ENCODE results near the gene MCUB. TPM values are rescaled to one million over a fixed set of nuclear protein-coding genes. Genes with fewer than 3 reads are reported as not detected.

MCUB gene, protein sequence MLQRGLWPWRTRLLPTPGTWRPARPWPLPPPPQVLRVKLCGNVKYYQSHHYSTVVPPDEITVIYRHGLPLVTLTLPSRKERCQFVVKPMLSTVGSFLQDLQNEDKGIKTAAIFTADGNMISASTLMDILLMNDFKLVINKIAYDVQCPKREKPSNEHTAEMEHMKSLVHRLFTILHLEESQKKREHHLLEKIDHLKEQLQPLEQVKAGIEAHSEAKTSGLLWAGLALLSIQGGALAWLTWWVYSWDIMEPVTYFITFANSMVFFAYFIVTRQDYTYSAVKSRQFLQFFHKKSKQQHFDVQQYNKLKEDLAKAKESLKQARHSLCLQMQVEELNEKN
- 10 to 100 TPM; 11.5 to 35.5 (median 22.3) TPM for total RNA-seq

DNA sequence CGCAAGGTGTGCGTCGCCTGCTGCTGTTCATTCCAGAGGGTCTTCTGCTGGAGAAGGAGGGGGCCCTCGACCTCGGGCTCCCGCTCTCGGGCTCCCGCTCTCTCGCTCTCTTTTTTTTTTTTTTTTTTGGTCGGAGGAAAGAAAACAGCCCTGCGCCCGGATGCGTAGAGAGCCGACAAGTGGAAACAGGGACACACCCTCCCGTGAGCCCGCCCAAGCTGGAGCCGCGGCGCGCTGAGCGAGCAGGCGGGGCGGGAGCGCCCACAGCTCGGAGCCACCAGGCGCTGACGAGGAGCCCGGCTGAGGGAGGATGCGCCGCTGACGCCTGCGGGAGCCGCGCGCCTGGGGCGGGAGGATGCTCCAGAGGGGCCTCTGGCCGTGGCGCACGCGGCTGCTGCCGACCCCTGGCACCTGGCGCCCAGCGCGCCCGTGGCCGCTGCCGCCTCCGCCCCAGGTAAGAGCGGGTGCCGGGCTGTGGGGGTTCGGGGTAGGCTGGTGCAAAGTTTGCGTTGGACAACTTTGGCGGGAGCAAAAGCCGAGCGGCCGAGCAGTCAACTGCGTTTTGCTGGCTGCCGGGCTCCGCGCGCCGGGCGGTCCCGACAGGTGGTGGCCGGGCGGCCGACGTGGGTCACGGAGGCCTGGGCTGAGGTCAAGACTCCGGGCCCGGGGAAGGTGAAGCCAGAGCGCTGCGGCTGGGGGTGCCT lies at the start of gene MCUB:
Gene MCUB (plus strand): TSS at position 264 of the 704 bp plus-strand sequence. CDS start 92 bp downstream, at position 356.
- TF ChIP-seq, protein P1, sequence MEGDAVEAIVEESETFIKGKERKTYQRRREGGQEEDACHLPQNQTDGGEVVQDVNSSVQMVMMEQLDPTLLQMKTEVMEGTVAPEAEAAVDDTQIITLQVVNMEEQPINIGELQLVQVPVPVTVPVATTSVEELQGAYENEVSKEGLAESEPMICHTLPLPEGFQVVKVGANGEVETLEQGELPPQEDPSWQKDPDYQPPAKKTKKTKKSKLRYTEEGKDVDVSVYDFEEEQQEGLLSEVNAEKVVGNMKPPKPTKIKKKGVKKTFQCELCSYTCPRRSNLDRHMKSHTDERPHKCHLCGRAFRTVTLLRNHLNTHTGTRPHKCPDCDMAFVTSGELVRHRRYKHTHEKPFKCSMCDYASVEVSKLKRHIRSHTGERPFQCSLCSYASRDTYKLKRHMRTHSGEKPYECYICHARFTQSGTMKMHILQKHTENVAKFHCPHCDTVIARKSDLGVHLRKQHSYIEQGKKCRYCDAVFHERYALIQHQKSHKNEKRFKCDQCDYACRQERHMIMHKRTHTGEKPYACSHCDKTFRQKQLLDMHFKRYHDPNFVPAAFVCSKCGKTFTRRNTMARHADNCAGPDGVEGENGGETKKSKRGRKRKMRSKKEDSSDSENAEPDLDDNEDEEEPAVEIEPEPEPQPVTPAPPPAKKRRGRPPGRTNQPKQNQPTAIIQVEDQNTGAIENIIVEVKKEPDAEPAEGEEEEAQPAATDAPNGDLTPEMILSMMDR (IDR thresholded peaks at IDR 0.05; ENCODE audit: low read depth), result no peak

DNA sequence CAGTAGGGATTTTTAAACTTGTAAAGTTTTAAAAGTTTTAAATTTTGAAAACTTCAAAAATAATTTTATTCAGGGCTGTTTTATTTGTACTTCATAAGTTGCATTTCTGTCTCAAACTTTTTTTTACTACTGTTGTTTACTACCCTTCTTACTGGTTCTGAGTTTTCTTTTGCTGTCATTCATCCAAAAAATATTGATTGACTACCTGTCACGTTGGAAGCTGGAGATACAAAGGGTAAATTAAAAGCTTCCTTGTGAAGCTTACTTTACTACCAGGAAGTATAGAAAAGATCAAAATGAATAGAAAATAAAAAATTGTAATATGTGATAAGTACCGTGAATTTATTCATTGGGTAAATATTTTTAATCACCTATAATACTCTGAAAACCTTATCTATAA lies 49.4 kb upstream of the MCUB start:
- TF ChIP-seq, protein P1 (IDR thresholded peaks at IDR 0.05; ENCODE audit: low read depth), result no peak

DNA sequence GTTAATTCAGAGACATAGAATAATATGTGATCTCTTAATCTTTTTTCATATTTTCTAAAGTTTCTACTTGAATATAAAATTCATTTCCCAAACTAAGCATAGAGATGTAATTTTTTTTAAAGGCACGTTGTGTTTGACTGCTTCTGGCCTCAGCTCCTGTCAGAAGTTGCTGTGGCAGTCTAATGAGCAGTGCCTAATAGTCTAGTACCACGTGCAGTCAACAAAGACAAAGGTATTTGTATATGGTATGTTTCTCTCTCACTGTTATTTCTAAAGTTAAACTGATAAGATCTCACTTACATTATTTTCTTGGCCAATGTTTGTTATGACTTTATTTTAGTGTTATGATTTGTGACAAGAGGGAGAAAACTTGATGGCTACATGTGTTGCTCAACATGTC lies 48.6 kb upstream of the MCUB start:
- TF ChIP-seq, protein P1 (IDR thresholded peaks at IDR 0.05; ENCODE audit: low read depth), result no peak

DNA sequence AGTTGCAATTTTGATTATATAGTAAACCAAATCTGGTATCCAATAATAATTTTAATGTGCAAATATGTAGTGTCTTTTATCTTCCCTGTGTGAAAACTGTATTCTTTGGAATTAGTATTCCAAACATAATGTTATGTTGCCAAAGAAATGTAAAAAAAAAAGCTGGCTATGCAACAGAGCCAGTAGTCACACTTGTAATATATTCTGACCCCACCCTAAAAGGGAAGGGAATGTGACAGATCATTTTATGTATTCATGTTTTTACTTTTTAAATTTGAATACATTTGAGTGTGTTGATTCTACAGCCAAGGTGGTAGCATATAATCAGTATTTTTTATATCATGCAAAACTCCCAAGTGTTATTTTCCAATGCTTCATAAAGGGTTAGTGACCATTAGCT lies 27.9 kb upstream of the MCUB start:
- TF ChIP-seq, protein P1 (IDR thresholded peaks at IDR 0.05; ENCODE audit: low read depth), result no peak

DNA sequence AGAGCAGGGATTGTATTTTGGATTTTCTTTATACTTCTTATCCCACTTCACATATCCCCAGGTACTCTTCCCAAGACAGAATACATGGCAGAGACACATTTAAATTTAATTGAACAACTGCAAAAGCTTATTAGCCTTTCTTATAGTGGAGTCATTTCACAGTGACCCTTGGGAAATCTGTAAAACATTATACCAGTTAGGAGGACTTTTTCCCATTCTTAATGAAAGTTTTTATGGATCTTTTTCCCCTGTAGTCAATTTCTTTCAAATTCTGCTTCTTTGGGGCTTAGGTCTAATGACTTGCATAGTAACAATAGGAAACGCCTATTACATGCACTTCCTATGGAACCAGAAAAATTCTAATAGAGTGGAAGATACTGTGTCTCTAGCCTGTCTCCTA lies 14.6 kb upstream of the MCUB start:
- TF ChIP-seq, protein P1 (IDR thresholded peaks at IDR 0.05; ENCODE audit: low read depth), result no peak

DNA sequence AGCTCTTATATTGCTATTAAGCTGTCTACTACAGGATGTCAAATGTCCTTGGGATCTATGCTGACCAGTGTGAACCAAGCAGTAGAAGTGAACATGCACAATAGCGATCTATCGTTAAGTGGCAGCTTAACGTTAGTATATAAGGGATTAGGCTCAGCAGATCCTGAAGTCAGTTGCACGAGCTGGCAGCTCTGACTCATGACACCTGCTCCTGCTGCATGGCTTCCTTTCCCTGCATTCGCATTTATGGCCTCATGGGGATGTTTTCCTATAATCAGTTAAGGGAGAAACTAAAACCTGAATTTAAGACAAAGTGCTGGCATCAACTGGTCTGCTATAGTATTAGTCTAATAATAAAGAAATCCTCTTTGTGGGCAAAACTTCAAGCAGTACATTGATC lies 12.7 kb upstream of the MCUB start:
- TF ChIP-seq, protein P1 (IDR thresholded peaks at IDR 0.05; ENCODE audit: low read depth), result no peak

DNA sequence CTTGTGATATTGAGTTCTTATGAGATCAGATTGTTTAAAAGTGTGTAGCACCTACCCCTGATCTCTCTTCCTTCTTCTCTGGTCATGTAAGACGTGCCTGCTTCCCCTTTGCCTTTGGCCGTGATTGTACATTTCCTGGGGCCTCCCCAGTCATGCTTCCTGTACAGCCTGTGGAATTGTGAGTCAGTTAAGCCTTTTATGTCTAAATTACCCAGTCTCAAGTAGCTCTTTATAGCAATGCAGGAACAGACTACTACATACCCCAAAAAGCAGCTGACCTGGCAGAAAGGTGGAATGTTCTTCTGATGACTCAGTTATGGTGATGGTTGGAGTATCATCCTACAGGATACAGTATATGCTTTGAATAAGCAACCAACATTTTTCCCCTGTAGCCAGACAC lies 11.4 kb upstream of the MCUB start:
- TF ChIP-seq, protein P1 (IDR thresholded peaks at IDR 0.05; ENCODE audit: low read depth), result no peak

Data from subcutaneous adipose tissue (tissue), 4 donors.